OCI-LY3 (cell line): Measurements from ENCODE around the gene RBM48.
"Not testable (repeated sequence)": the region's sequence is repeated elsewhere in the genome, so short reads cannot be mapped to it uniquely, and the experiment has no call there.

Experiments
- CTCF ChIP-seq: fragments of 200-600, 300-600 bp; sonication (generic); IDR thresholded peaks from 2 replicates; pipeline ENCODE4 v1.5.1; 2014; ENCODE audit warnings: antibody characterized with exemption, low read length, low read depth
- EZH2phosphoT487 ChIP-seq: fragments of 200-600 bp; shearing (Covaris generic); IDR thresholded peaks from 2 replicates; pipeline ENCODE4 v1.6.1; 2018; ENCODE audit warnings: antibody characterized with exemption, mixed run types, low read depth

GRCh38 chr7:92479146-92479545 lies 49.4 kb upstream of the RBM48 start:
- not testable (repeated sequence) for TF ChIP-seq CTCF, EZH2phosphoT487
